ENCODE data around the gene TRIM8. TPM values are rescaled to one million over a fixed set of nuclear protein-coding genes. Genes with fewer than 3 reads are reported as not detected.

TRIM8 gene
- total and polyA plus RNA-seq, 2 of the 8 experiments (the other 6 are each of a cell fraction or from before 2014, with no cell fraction given): 24.9 to 38.8 TPM

GRCh38 chr10:102676534-102677315 is 32.4 kb downstream of the TRIM8 start:
- no peaks in the 10 kb centered on the region for H3K79me1 ChIP-seq (ENCODE audit: low read depth, low read length)
- 79% methylated on average over 9 of the region's 9 CpGs; no CpG with 5 or more reads in 1 of the 2 experiments for WGBS, 2 experiments (ENCODE audit: extremely low coverage in 1 of 2, insufficient coverage in 1 of 2, insufficient read length in 1 of 2, insufficient replicate concordance in 2 of 2, low coverage in 1 of 2, low lambda C conversion rate in 2 of 2, missing lambda C conversion rate in 1 of 2)
- no peak overlapping the region for H2BK15ac ChIP-seq (ENCODE audit: low read length)
- H4K8ac ChIP-seq (ENCODE audit: extremely low read depth, insufficient read depth, low read length): no peak overlapping the region
- ChIA-PET CTCF (ENCODE audit: partially characterized antibody) (interaction anchor here (0.7 to 13.0 kb wide), 20 partner anchors 8 to 277 kb away, joined by 3 to 102 read pairs (median 7); partner anchors contain the start of genes ARL3 and SFXN2), POLR2A (ENCODE audit: partially characterized antibody) (interaction anchor here (0.7 to 2.6 kb wide), 6 partner anchors 11 to 38 kb away, joined by 3 to 9 read pairs (median 6); partner anchors contain the start of genes ARL3, SFXN2 and TRIM8)
- no peak overlapping the region for H3K56ac ChIP-seq (replicated peaks; ENCODE audit: insufficient read length, low read depth, low read length)
- H3K4me1 ChIP-seq (replicated peaks in 1 of 4; ENCODE audit: control insufficient read depth in 3 of 4, insufficient read depth in 4 of 4, low read length in 3 of 4): peaks cover 25 to 47% (median 26%) of the 10 kb centered on the region in 4 experiments
- no peaks in the 10 kb centered on the region for H3K9me3 ChIP-seq (ENCODE audit: insufficient read depth in 2 of 2, low read depth in 1 of 2, low read length in 1 of 2)
- H2BK20ac ChIP-seq (ENCODE audit: low read length): no peak overlapping the region
- H2BK12ac ChIP-seq (ENCODE audit: low read depth, low read length): no peak overlapping the region
- H3K4me3 ChIP-seq (ENCODE audit: extremely low read depth in 1 of 4, insufficient read depth in 2 of 4, low read depth in 3 of 4, low read length in 4 of 4): no peak overlapping the region
- no peaks in the 10 kb centered on the region for H4K20me1 ChIP-seq (replicated peaks in 1 of 2; ENCODE audit: control insufficient read depth in 1 of 2, insufficient read depth in 2 of 2, low read length in 2 of 2)
- no peak overlapping the region for H3K4ac ChIP-seq (replicated peaks; ENCODE audit: insufficient read length, low read depth, low read length)
- H4K91ac ChIP-seq (replicated peaks; ENCODE audit: insufficient read length, low read length): no peak overlapping the region
- H3K27ac ChIP-seq (ENCODE audit: low read depth, low read length): no peak overlapping the region
- peak overlapping the region; percentile 4; the same call in 1 of the 2 replicates for H2BK5ac ChIP-seq (ENCODE audit: low read depth, low read length)
- H3K27me3 ChIP-seq (replicated peaks in 1 of 4; ENCODE audit: control insufficient read depth in 3 of 4, extremely low read depth in 1 of 4, insufficient read depth in 3 of 4, low read length in 3 of 4): no peaks in the 10 kb centered on the region
- DNase-seq (ENCODE audit: low read depth in 1 of 2, low spot score in 2 of 2): no peak
- H2AFZ ChIP-seq (ENCODE audit: low read length): no peak overlapping the region
- H3K23ac ChIP-seq (ENCODE audit: insufficient read length): no peak overlapping the region
- no peaks in the 10 kb centered on the region for H3K23me2 ChIP-seq (ENCODE audit: low read depth, low read length)
- H3K9ac ChIP-seq (replicated peaks in 1 of 4; ENCODE audit: extremely low read depth in 1 of 4, low read depth in 3 of 4, low read length in 3 of 4): no peak overlapping the region
- TF ChIP-seq BCL11A (IDR thresholded peaks at IDR 0.05; ENCODE audit: low read depth in 2 of 2, low read length in 2 of 2): no peak
- TF ChIP-seq, protein P1, sequence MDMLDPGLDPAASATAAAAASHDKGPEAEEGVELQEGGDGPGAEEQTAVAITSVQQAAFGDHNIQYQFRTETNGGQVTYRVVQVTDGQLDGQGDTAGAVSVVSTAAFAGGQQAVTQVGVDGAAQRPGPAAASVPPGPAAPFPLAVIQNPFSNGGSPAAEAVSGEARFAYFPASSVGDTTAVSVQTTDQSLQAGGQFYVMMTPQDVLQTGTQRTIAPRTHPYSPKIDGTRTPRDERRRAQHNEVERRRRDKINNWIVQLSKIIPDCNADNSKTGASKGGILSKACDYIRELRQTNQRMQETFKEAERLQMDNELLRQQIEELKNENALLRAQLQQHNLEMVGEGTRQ (IDR thresholded peaks at IDR 0.05; ENCODE audit: low read length): no peak
- H4K5ac ChIP-seq (ENCODE audit: insufficient read length, low read depth, low read length): no peak overlapping the region
- no peak overlapping the region for H2AK5ac ChIP-seq (ENCODE audit: low read depth, low read length)
- H3K36me3 ChIP-seq (ENCODE audit: control insufficient read depth in 2 of 4, insufficient read depth in 4 of 4, low read length in 3 of 4): 0 out of 8 replicates have a peak, but pooled peaks cover 0 to 3% (median 0%) of the 10 kb centered on the region in 4 experiments
- no peaks in the 10 kb centered on the region for H3K79me2 ChIP-seq (ENCODE audit: control insufficient read depth in 1 of 2, insufficient read depth in 2 of 2, low read length in 2 of 2)
- no peak overlapping the region for H3K18ac ChIP-seq (ENCODE audit: extremely low read depth, low read length)
- H2BK120ac ChIP-seq (replicated peaks; ENCODE audit: low read depth, low read length): no peak overlapping the region
- H3K4me2 ChIP-seq (ENCODE audit: insufficient read depth in 1 of 2, low read depth in 2 of 2, low read length in 2 of 2): no peak overlapping the region
- no peak overlapping the region for H3K14ac ChIP-seq (ENCODE audit: insufficient read length)
- FAIRE-seq: no peak
